KMS-11 (cell line): ENCODE measurements around the gene EMD.
"Not testable (repeated sequence)": the region's sequence is repeated elsewhere in the genome, so short reads cannot be mapped to it uniquely, and the experiment has no call there.

Source experiments
- H2AFZ ChIP-seq: fragments of 200-600 bp; sonication (generic); 2 replicates; pipeline ENCODE4 v1.6.1; 2016; ENCODE audit warnings: antibody characterized with exemption, mixed run types, low read depth
- H3K27ac ChIP-seq: fragments of 200-600 bp; sonication (generic); 2 replicates; pipeline ENCODE4 v1.6.1; 2016; ENCODE audit warnings: mild to moderate bottlenecking, mixed run types
- H3K27me3 ChIP-seq: fragments of 200-600 bp; sonication (generic); 2 replicates; pipeline ENCODE4 v1.6.1; 2017; ENCODE audit warnings: mild to moderate bottlenecking, low read depth, mixed run types, moderate library complexity; ENCODE audit not compliant: insufficient read depth
- H3K36me3 ChIP-seq: fragments of 200-600 bp; sonication (generic); 2 replicates; pipeline ENCODE4 v1.6.1; 2017; ENCODE audit warnings: mild to moderate bottlenecking, mixed run types; ENCODE audit not compliant: insufficient read depth
- H3K4me1 ChIP-seq: fragments of 200-600 bp; sonication (generic); 2 replicates; pipeline ENCODE4 v1.6.1; 2016; ENCODE audit warnings: mild to moderate bottlenecking, low read depth, mixed run types; ENCODE audit not compliant: poor library complexity, severe bottlenecking
- H3K4me2 ChIP-seq: fragments of 200-600 bp; sonication (generic); 2 replicates; pipeline ENCODE4 v1.7.0; 2016; ENCODE audit warnings: mild to moderate bottlenecking, mixed run types
- H3K4me3 ChIP-seq: fragments of 200-600 bp; sonication (generic); IDR thresholded peaks from 2 replicates; pipeline ENCODE4 v1.6.1; 2017; ENCODE audit warnings: low read depth, low read length, mixed read lengths; ENCODE audit not compliant: insufficient read depth
- H3K79me2 ChIP-seq: fragments of 200-600 bp; sonication (generic); 2 replicates; pipeline ENCODE4 v1.6.1; 2016; ENCODE audit warnings: low read depth, mixed run types; ENCODE audit not compliant: insufficient read depth
- H3K9ac ChIP-seq: fragments of 200-600 bp; sonication (generic); 2 replicates; pipeline ENCODE4 v1.6.1; 2016; ENCODE audit warnings: mild to moderate bottlenecking, mixed run types
- H4K20me1 ChIP-seq: fragments of 200-600 bp; sonication (generic); 2 replicates; pipeline ENCODE4 v1.6.1; 2016; ENCODE audit warnings: mild to moderate bottlenecking, mixed run types; ENCODE audit not compliant: insufficient read depth
- TF ChIP-seq, protein P1 (sequence below): fragments of 200-600 bp; sonication (generic); conservative IDR thresholded peaks from 2 replicates; pipeline ENCODE4 v1.6.1; 2017; ENCODE audit warnings: low read depth, mild to moderate bottlenecking, antibody characterized with exemption, low read length, moderate library complexity, mixed read lengths

The EMD gene

DNA sequence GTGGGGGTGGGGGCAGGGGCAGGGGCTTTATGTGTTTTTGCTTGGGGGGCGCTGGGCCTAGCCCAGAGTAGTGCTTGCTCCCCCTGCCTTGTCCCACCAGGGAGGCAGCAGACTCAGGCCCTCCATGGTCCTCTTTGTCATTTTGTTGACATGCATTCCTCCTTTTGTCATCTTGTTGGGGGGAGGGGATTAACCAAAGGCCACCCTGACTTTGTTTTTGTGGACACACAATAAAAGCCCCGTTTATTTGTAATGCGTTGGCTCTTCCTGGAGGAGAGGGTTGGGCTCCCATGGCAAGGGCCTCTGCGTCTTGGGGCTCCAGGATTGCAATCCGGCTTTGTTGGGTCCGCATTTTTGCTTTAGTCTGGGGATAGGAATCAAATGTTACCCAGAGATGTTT is 2.2 kb downstream of the EMD start:
- no peak overlapping the region for H3K4me3 ChIP-seq
- peaks cover 13% of the 10 kb centered on the region for H3K4me1 ChIP-seq
- no peak overlapping the region for H3K9ac ChIP-seq
- peaks cover 7% of the 10 kb centered on the region; the same call in 1 of the 2 replicates for H3K79me2 ChIP-seq
- no peak overlapping the region for H3K27ac ChIP-seq
- TF ChIP-seq, protein P1, sequence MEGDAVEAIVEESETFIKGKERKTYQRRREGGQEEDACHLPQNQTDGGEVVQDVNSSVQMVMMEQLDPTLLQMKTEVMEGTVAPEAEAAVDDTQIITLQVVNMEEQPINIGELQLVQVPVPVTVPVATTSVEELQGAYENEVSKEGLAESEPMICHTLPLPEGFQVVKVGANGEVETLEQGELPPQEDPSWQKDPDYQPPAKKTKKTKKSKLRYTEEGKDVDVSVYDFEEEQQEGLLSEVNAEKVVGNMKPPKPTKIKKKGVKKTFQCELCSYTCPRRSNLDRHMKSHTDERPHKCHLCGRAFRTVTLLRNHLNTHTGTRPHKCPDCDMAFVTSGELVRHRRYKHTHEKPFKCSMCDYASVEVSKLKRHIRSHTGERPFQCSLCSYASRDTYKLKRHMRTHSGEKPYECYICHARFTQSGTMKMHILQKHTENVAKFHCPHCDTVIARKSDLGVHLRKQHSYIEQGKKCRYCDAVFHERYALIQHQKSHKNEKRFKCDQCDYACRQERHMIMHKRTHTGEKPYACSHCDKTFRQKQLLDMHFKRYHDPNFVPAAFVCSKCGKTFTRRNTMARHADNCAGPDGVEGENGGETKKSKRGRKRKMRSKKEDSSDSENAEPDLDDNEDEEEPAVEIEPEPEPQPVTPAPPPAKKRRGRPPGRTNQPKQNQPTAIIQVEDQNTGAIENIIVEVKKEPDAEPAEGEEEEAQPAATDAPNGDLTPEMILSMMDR, result no peak
- no peaks in the 10 kb centered on the region for H4K20me1 ChIP-seq
- no peaks in the 10 kb centered on the region for H3K27me3 ChIP-seq
- no peaks in the 10 kb centered on the region for H3K36me3 ChIP-seq
- no peak overlapping the region for H3K4me2 ChIP-seq
- H2AFZ ChIP-seq, result no peak overlapping the region

DNA sequence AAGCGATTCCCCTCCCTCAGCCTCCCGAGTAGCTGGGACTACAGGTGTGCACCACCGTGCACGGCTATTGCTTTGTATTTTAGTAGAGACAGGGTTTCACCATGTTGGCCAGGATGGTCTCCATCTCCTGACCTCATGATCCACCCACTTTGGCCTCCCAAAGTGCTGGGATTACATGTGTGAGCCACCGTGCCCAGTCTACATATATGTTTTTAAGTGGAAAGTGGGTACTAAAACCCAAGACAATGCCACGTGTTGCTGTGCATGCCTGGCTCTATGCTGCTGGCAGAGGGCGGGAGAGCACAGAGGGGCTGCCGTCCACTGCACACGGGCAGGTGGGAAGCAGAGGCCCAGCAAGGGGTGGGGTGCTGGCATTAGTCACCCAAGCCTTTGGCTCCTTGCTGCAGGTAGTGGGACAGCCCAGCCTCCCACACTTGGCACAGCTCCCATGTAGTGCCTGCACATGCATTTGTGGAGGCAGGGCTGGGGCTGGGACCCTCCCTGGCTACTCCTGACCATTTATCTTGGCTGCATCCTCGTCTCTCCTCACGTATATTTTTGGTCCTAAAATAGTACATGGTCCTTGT is 3.5 kb downstream of the EMD start:
- TF ChIP-seq, protein P1, result no peak

GRCh38 chrX:154383359-154384283 is 4.5 kb downstream of the EMD start:
- Histone ChIP-seq H4K20me1 (no peaks in the 10 kb centered on the region), H3K36me3 (no peaks in the 10 kb centered on the region), H3K27ac (no peak overlapping the region), H3K4me3 (no peak overlapping the region), H3K79me2 (peaks cover 7% of the 10 kb centered on the region; the same call in 1 of the 2 replicates), H3K27me3 (no peaks in the 10 kb centered on the region), H2AFZ (no peak overlapping the region), H3K4me1 (peaks cover 5% of the 10 kb centered on the region), H3K9ac (no peak overlapping the region), H3K4me2 (no peak overlapping the region)
- TF ChIP-seq, protein P1, result no peak

More for the DNA sequence above, 3.5 kb downstream of the EMD start:
- Histone ChIP-seq H3K9ac (no peak overlapping the region), H3K27me3 (no peaks in the 10 kb centered on the region), H2AFZ (no peak overlapping the region), H3K27ac (no peak overlapping the region), H4K20me1 (no peaks in the 10 kb centered on the region), H3K4me1 (peaks cover 9% of the 10 kb centered on the region), H3K4me2 (no peak overlapping the region), H3K36me3 (no peaks in the 10 kb centered on the region), H3K79me2 (peaks cover 7% of the 10 kb centered on the region; the same call in 1 of the 2 replicates), H3K4me3 (no peak overlapping the region)

GRCh38 chrX:154384284-154384892 is 5.3 kb downstream of the EMD start:
- Histone ChIP-seq H3K27ac (no peak overlapping the region), H3K27me3 (no peaks in the 10 kb centered on the region), H3K79me2 (peaks cover 7% of the 10 kb centered on the region; the same call in 1 of the 2 replicates), H3K36me3 (no peaks in the 10 kb centered on the region), H3K4me2 (no peak overlapping the region), H2AFZ (no peak overlapping the region), H3K4me3 (no peak overlapping the region), H3K9ac (no peak overlapping the region), H3K4me1 (peaks cover 5% of the 10 kb centered on the region), H4K20me1 (no peaks in the 10 kb centered on the region)
- TF ChIP-seq, protein P1, result no peak

GRCh38 chrX:154388094-154388493 is 9.0 kb downstream of the EMD start:
- not testable (repeated sequence) for H3K9ac ChIP-seq, H4K20me1 ChIP-seq, H3K36me3 ChIP-seq, H3K4me2 ChIP-seq, H3K79me2 ChIP-seq, H3K4me1 ChIP-seq, H3K27me3 ChIP-seq, H3K27ac ChIP-seq, H3K4me3 ChIP-seq, H2AFZ ChIP-seq

GRCh38 chrX:154388649-154389048 is 9.6 kb downstream of the EMD start:
- H3K36me3 ChIP-seq, H3K27ac ChIP-seq, H3K27me3 ChIP-seq, H3K9ac ChIP-seq, H3K79me2 ChIP-seq, H3K4me3 ChIP-seq, H2AFZ ChIP-seq, H4K20me1 ChIP-seq, H3K4me2 ChIP-seq, H3K4me1 ChIP-seq: not testable (repeated sequence)
